BE2C (cell line): ENCODE data around the gene COL26A1.

Source experiments
- DNase-seq: peaks from one replicate; pipeline ENCODE4 v3.0.0-alpha.2; 2020
- H3K27me3 ChIP-seq: fragments of 250-450 bp; sonication (Bioruptor Pico); 2 replicates; pipeline ENCODE4 v1.5.1; 2020; ENCODE audit warnings: mild to moderate bottlenecking
- H3K36me3 ChIP-seq: fragments of 250-450 bp; sonication (Bioruptor Pico); 2 replicates; pipeline ENCODE4 v1.5.1; 2020; ENCODE audit warnings: mild to moderate bottlenecking
- H3K4me1 ChIP-seq: fragments of 250-450 bp; sonication (Bioruptor Pico); 2 replicates; pipeline ENCODE4 v1.5.1; 2020
- H3K4me3 ChIP-seq: 2 replicates; pipeline ENCODE4 v1.5.1; 2011; ENCODE audit warnings: low read depth, low read length
- H3K9me3 ChIP-seq: fragments of 250-450 bp; sonication (Bioruptor Pico); 2 replicates; pipeline ENCODE4 v1.5.1; 2020
- TF ChIP-seq, protein P1 (sequence below): IDR thresholded peaks from 2 replicates; pipeline ENCODE4 v1.5.1; 2012; ENCODE audit warnings: mild to moderate bottlenecking, low read depth, low read length

Gene COL26A1

DNA sequence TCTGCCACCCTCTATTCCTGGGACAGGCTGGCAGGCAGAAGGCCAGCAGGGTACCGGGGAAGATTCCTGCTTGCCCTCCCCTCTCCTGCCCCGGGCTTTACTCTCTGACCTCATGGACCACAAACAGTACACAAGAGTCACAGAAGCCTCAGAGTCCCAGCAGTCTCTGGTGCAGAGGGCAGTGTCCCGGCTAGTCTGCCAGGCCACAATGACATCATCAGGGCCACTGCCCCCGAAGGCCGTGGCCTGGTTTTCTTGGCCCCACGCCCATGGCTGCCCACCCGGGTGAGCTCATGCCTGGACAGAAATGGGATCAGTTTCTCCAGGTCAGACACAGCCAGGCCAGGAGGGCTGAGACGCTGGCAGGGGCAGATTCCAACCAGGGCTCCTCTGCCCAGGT is 174.5 kb downstream of the COL26A1 start:
- H3K36me3 ChIP-seq: no peaks in the 10 kb centered on the region
- H3K4me1 ChIP-seq: no peaks in the 10 kb centered on the region
- H3K4me3 ChIP-seq: no peak overlapping the region
- TF ChIP-seq, protein P1, sequence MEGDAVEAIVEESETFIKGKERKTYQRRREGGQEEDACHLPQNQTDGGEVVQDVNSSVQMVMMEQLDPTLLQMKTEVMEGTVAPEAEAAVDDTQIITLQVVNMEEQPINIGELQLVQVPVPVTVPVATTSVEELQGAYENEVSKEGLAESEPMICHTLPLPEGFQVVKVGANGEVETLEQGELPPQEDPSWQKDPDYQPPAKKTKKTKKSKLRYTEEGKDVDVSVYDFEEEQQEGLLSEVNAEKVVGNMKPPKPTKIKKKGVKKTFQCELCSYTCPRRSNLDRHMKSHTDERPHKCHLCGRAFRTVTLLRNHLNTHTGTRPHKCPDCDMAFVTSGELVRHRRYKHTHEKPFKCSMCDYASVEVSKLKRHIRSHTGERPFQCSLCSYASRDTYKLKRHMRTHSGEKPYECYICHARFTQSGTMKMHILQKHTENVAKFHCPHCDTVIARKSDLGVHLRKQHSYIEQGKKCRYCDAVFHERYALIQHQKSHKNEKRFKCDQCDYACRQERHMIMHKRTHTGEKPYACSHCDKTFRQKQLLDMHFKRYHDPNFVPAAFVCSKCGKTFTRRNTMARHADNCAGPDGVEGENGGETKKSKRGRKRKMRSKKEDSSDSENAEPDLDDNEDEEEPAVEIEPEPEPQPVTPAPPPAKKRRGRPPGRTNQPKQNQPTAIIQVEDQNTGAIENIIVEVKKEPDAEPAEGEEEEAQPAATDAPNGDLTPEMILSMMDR: no peak
- H3K27me3 ChIP-seq: no peaks in the 10 kb centered on the region
- no peak for DNase-seq
- no peaks in the 10 kb centered on the region for H3K9me3 ChIP-seq

DNA sequence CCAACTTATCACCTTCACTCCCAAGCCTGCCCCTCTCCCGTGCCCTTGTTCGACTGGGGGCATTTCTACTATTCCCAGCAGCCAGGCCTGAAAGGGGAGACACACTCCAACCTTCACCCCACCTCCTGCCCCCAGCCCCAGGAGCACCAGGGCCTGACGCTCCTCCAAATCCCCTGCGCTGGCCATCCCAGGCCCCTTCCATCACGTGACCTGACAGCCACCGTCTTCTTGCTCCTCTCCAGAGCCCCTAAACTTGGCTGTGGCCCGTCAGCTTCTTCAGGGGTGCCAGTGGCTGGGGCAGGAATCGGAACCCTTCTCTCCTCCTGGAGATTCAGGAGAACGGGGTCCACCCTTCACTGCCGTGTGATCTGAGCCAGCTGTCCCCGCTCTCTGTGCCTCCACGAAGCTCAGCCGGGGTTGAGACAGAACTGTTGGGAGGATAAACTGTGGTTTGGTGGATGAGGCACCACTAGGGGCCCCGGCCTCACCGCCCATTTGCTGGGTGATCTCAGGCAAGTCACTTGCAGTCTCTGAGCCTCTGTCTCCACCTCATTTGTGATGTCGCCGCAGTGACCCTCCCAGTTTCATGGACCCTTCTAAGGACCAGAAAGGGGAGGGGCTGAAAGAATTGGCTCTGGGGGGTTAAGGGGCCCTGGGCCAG is 175.4 kb downstream of the COL26A1 start:
- TF ChIP-seq, protein P1: no peak; the same call in 1 of the 2 replicates
- Histone ChIP-seq H3K36me3 (no peaks in the 10 kb centered on the region), H3K27me3 (no peaks in the 10 kb centered on the region), H3K9me3 (no peaks in the 10 kb centered on the region), H3K4me3 (no peak overlapping the region), H3K4me1 (no peaks in the 10 kb centered on the region)
- no peak for DNase-seq

DNA sequence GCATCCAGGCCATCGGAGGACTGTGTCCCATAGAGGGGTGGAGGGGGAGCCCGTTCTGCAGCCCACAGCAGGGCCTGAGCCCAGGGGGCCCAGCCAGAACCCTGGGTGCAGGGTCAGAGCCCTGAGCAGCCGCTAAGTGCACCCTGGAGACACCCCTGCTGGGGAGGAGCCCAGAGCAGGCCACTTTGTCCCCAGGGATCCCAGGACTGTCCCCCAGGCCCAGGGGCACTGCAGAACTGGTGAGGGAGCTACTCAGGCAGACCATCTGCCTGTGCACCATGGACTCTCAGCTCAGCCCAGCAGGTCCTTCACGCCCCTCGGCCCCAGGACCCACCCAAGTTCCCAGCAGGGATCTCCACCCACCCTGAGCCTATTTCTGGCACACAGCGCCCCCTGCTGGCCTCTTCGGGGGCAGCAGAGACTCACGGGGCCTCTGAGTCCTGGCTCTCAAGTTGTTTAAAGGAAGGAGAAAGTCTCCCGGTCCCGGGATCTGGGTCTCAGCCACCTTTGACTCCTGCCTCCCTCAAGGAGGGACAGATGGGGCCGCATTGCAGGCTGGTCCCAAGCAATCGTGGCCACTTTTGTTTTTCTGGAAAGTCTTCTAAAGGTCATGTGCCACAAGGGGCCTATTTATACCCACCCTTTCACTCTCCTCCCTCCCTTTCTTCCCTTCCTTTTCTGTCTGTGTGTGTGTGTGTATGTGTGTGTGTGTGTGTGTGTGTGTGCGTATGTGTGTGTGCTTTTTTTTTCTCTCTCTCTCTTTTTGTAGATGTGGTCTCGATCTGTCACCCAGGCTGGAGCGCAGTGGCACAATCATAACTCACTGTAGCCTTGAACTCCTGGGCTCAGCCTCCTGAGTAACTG is 176.2 kb downstream of the COL26A1 start:
- no peak overlapping the region for H3K4me3 ChIP-seq
- TF ChIP-seq, protein P1: peak; percentile 85
- H3K27me3 ChIP-seq: no peaks in the 10 kb centered on the region
- no peaks in the 10 kb centered on the region for H3K36me3 ChIP-seq
- H3K9me3 ChIP-seq: no peaks in the 10 kb centered on the region
- peak; percentile 73 for DNase-seq
- no peaks in the 10 kb centered on the region for H3K4me1 ChIP-seq

DNA sequence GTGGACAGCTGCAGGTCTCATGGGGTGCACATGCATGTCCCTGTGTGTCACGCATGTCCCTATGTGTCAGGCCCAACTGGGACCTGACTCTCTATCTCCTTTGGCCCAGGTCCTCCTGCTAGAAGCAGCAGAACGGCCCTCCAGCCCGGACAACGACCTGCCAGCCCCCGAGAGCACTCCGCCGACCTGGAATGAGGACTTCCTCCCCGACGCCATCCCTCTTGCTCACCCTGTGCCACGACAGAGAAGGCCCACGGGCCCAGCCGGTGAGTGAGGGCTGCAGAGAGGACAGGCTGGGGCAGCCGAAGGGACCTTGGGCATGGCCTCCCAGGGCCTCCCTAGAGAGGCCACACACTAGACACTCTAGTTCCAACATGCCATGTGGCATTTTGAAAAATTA is 177.1 kb downstream of the COL26A1 start:
- TF ChIP-seq, protein P1: no peak
- DNase-seq: no peak
- Histone ChIP-seq H3K4me3 (no peak overlapping the region), H3K4me1 (no peaks in the 10 kb centered on the region), H3K27me3 (no peaks in the 10 kb centered on the region), H3K36me3 (no peaks in the 10 kb centered on the region), H3K9me3 (no peaks in the 10 kb centered on the region)

DNA sequence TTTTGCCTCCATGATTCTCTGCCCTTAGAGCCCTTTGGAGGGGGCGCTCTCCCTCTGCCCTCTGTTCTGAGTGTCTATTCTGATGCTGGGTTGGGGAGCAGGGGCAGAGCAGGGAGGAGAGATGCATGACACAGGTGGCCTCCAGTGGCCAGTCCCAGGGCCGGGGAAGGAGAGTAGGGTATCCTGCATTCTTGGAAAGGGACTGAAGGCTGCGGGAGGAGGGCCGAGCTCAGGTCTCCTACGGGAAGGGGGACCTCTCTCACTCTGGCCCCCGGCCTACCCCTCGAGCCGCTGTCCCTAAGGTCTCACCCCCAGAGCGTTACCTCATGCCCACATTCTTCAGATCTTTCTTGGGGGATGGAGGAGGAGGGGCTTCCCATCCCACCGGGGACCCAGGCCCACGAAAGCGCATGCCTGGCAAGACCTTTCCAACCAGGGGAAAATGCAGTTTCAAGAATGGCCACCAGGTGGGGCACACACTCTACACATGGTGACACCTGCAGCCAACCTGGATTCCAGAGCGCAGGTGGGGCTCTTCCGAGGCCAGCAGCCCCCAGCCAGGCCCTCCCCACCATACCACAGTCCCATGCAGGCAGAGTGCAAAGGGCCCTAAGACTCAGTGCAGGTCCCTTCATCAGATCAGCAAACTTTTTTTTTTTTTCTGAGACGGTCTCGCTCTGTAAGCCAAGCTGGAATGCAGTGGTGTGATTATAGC is 180.0 kb downstream of the COL26A1 start:
- DNase-seq: peak; percentile 79
- Histone ChIP-seq H3K27me3 (no peaks in the 10 kb centered on the region), H3K9me3 (no peaks in the 10 kb centered on the region), H3K4me3 (peak overlapping the region; percentile 21; the same call in 1 of the 2 replicates), H3K36me3 (no peaks in the 10 kb centered on the region), H3K4me1 (no peaks in the 10 kb centered on the region)
- TF ChIP-seq, protein P1: peak; percentile 86
